ENCODE results near the gene CD300LB.
"Not testable (repeated sequence)": the region's sequence is repeated elsewhere in the genome, so short reads cannot be mapped to it uniquely, and the experiment has no call there.

Gene CD300LB

DNA sequence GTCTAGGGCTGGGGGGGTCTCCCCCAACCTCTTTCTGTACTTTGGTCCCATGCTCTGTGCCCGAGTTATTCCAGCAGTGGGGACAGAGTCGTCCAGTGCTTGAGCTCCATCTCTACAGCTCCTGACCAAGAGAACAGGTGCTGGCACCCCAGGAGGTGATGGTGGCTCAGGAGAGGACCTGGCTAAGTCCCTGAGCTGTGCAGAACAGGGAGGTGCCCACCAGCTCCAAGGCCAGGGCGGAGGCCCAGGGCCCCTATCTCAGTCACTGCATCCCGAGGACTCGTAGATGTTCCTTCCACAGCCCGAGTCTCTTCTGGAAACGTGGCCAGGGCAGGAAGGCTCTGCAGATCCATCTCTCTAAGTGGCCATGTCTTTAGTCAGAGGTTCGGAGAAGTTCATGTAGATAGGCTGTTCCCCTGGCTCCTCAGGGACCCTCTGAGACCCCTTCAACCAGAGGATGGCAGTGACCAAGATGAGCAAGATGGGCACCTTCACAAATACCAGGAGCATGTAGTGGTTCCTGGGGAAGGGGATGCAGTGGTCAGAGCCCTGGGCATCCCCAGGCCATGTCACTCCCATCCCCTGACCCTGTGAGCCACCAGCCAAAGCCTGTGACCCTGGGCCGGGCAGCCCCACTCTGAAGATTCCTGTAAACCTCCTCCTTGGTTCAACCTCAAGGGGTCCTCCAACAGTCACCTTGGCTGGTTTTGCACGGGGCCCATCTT is 8.7 kb downstream of the CD300LB start:
- DNase-seq (ENCODE audit: insufficient read length) (no peak), FAIRE-seq (no peak)
- no peak for TF ChIP-seq POLR2A (IDR thresholded peaks at IDR 0.05; ENCODE audit: low read depth, low read length)
- TF ChIP-seq POLR2AphosphoS5 (IDR thresholded peaks at IDR 0.05; ENCODE audit: low read depth, low read length) = no peak
- no peak for TF ChIP-seq TAF1 (IDR thresholded peaks at IDR 0.05; ENCODE audit: borderline replicate concordance, low read depth, low read length)

DNA sequence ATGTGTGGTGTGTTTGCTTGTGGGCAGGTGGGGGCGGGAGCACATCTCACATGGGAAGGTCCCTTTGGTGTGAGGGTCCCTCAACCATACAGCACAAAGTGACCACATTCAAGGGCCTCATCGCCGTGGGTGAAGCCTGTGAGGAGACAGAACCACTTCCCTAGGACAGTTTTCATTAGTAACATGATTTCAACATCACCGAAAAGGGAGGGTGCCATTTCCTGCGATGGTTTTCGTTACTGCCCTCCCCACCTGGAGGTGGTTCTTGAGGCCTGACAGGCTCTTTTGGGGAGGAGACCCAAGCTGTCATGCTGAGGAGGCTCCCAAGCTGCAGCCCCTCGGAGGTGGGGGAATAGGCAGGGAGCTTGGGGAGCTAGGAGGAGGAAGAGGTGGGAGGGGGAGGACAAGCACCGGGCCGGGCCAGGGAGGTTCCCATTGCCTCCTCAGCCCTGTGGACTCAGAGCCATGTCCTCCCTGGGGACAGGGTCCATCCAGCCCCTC is 9.5 kb downstream of the CD300LB start:
- FAIRE-seq (no peak), DNase-seq (ENCODE audit: insufficient read length) (no peak)
- TF ChIP-seq TAF1 (IDR thresholded peaks at IDR 0.05; ENCODE audit: borderline replicate concordance, low read depth, low read length) = no peak
- TF ChIP-seq POLR2AphosphoS5 (IDR thresholded peaks at IDR 0.05; ENCODE audit: low read depth, low read length) = no peak
- TF ChIP-seq POLR2A (IDR thresholded peaks at IDR 0.05; ENCODE audit: low read depth, low read length) = no peak

DNA sequence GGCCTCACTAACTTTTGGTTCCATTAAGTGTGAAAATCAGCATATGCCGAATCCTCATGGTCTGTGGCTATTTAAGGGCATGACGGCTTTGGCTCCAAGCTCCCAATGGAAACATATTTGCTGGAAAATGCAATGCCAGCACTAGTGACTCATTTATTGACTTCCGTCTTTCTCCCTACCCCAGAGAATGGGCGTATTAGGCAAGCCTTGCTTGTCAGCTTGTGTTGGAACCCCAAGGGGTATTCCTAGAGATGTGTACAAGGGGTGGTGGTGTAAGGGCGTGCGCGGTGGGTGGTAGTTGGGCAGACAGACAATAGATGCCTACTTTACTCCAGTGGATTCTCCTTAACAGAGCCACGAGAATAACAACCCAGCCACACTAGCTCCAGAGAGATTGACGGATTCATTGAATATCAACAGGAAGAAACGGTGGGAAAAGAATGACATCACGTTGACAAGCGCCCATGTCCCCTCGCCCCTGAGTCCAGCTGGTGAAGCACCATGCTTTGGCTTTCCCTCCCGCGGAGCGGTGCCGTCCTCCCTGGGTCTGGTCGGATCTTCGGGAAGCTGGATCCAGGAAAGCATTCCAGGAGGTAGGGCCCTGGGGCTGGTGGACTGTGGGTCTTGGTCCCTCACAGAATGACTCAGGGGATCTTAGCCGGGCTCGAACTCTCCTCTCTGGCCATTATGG is 10.3 kb downstream of the CD300LB start:
- TF ChIP-seq TAF1 (IDR thresholded peaks at IDR 0.05; ENCODE audit: borderline replicate concordance, low read depth, low read length) (no peak), POLR2AphosphoS5 (IDR thresholded peaks at IDR 0.05; ENCODE audit: low read depth, low read length) (no peak), POLR2A (IDR thresholded peaks at IDR 0.05; ENCODE audit: low read depth, low read length) (no peak)
- DNase-seq (ENCODE audit: insufficient read length) (no peak), FAIRE-seq (no peak)

DNA sequence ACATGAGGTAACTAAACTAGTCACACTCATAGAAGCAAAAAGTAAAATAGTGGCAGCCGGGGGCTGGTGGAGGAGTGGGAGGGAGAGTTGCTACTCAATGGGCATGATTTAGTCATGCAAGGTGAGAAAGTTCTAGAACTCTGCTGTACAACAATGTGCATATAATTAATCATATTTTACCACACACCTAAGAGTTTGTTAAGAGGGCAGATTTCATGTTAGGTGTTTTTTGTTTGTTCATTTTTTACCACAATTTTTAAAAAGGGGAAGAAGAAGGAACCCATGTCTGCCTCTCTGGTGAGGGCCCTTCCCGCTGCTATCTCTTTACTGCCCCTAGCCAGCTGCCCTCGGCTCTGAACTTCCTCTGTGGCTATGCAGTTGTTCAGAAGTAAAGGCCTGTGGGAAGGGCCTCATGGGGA is 11.2 kb downstream of the CD300LB start:
- FAIRE-seq (no peak), DNase-seq (ENCODE audit: insufficient read length) (no peak)
- TF ChIP-seq POLR2A (IDR thresholded peaks at IDR 0.05; ENCODE audit: low read depth, low read length) = no peak
- TF ChIP-seq TAF1 (IDR thresholded peaks at IDR 0.05; ENCODE audit: borderline replicate concordance, low read depth, low read length) = no peak
- TF ChIP-seq POLR2AphosphoS5 (IDR thresholded peaks at IDR 0.05; ENCODE audit: low read depth, low read length) = no peak

DNA sequence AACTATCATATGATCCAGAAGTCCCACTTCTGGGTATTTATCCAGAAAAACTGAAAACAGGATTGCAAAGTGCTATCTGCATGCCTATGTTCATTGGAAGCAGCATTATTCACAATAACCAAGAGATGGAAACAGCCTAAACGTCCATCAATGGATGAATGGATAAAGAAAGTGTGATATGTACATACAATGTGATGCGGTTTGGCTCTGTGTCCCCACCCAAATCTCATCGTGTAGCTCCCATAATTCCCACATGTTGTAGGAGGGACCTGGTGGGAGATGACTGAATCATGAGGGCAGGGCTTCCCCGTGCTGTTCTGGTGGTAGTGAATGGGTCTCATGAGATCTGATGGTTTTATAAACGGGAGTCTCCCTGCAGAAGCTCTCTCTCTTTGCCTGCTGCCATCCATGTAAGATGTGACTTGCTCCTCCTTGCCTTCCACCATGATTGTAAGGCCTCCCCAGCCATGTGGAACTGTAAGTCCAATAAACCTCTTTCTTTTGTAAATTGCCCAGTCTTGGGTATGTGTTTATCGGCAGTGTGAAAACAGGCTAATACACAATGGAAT is 12.8 kb downstream of the CD300LB start:
- FAIRE-seq; DNase-seq (ENCODE audit: insufficient read length): not testable (repeated sequence)

DNA sequence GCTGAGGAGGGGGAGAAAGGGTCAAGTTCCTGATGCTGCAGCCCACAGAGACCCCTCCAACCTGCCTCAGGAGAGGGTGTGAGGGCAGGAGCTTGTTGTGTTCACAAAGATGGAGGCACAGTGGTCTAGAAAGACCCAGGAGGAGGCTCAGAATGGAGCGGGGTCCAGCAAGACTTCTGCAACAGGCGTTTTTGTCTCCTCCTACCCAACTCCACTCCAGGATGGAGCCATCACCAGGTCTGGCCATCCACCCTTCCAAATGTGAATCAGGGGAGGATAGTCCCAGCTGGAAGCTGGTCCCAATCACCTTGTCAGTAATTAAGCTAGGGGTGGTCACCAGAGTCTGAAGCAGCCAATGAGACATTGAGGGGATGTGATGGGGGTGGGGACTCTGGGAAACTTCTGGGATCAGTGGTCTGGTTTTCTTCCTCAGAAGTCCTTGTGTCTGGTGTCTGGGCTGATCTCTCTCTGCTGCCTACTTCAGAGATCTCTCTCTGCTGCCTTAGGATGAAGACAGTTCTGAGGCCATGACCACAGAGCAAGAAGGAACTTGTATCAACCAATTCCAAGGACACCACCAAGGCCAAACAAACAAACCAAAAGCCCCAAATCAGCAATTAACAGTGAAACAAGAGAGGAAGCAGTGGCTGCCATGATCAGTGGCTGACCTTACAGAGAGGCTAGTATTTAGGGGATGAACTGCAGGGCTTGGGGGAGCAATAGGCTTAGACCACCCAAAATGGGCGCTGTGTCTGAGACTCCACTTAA is 14.5 kb downstream of the CD300LB start:
- FAIRE-seq = no peak
- no peak for TF ChIP-seq TAF1 (IDR thresholded peaks at IDR 0.05; ENCODE audit: borderline replicate concordance, low read depth, low read length)
- no peak for TF ChIP-seq POLR2AphosphoS5 (IDR thresholded peaks at IDR 0.05; ENCODE audit: low read depth, low read length)
- no peak for DNase-seq (ENCODE audit: insufficient read length)

DNA sequence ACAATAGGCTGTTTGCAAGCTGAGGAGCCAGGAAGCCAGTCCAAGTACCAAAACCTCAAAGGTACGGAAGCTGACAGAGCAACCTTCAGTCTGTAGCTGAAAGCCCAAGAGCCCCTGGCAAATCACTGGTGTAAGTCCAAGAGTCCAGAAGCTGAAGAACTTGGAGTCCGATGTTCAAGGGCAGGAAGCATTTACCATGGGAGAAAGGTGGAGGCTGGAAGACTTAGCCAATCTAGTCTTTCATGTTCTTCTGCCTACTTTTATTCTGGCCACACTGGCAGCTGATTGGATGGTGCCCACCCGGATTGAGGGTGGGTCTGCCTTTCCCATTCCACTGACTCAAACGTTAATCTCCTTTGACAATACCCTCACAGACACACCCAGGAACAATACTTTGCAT is 15.3 kb downstream of the CD300LB start:
- TF ChIP-seq POLR2AphosphoS5 (IDR thresholded peaks at IDR 0.05; ENCODE audit: low read depth, low read length) (no peak), POLR2A (IDR thresholded peaks at IDR 0.05; ENCODE audit: low read depth, low read length) (no peak), TAF1 (IDR thresholded peaks at IDR 0.05; ENCODE audit: borderline replicate concordance, low read depth, low read length) (no peak)
- FAIRE-seq (no peak), DNase-seq (ENCODE audit: insufficient read length) (no peak)

DNA sequence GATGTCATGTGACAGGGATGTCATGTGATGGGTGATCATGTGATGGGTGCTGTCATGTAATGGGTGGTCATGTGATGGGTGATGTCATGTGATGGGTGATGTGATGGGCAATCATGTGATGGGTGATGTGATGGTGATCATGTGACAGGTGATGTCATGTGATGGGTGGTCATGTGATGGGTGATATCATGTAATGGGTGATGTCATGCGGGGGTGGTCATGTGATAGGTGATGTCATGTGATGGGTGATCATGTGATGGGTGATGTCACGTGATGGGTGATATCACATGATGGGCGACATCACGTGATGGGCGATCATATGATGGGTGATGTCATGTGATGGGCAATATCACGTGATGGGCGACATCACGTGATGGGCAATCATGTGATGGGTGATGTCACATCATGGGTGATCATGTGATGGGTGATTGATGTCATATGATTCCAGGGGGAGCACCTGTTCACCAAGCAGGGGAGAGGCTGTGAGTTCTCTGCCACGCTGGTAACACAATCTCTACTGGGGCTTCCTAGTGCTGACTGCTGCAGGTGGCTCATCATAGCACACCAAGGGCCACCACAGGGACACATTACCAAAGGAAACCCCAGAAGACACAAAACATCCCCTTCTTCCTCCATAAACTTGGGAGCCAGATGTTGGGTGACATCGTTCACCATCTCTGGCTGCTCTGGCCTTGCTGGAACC is 16.5 kb downstream of the CD300LB start:
- TF ChIP-seq TAF1 (IDR thresholded peaks at IDR 0.05; ENCODE audit: borderline replicate concordance, low read depth, low read length) (no peak), POLR2A (IDR thresholded peaks at IDR 0.05; ENCODE audit: low read depth, low read length) (no peak)
- DNase-seq (ENCODE audit: insufficient read length) (no peak), FAIRE-seq (peak; percentile 85)

DNA sequence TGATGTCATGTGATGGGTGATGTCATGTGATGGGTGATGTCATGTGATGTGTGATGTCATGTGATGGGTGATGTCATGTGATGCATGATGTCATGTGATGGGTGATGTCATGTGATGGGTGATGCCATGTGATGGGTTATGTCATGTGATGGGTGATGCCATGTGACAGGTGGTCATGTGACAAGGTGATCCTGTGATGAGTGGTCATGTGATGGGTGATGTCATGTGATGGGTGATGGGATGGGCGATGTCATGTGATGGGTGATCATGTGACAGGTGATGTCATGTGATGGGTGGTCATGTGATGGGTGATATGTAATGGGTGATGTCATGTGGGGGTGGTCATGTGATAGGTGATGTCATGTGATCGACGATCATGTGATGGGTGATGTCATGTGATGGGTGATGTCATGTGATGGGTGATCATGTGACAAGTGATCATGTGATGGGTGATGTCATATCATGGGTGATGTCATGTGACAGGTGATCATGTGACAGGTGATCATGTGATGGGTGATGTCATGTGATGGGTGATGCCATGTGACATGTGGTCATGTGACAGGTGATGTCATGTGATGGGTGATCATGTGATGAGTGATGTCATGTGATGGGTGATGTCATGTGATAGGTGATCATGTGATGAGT is 17.2 kb downstream of the CD300LB start:
- TF ChIP-seq TAF1 (IDR thresholded peaks at IDR 0.05; ENCODE audit: borderline replicate concordance, low read depth, low read length) (no peak), POLR2AphosphoS5 (IDR thresholded peaks at IDR 0.05; ENCODE audit: low read depth, low read length) (peak; percentile 23; the same call in 1 of the 2 replicates)
- FAIRE-seq (peak; percentile 91), DNase-seq (ENCODE audit: insufficient read length) (no peak)

DNA sequence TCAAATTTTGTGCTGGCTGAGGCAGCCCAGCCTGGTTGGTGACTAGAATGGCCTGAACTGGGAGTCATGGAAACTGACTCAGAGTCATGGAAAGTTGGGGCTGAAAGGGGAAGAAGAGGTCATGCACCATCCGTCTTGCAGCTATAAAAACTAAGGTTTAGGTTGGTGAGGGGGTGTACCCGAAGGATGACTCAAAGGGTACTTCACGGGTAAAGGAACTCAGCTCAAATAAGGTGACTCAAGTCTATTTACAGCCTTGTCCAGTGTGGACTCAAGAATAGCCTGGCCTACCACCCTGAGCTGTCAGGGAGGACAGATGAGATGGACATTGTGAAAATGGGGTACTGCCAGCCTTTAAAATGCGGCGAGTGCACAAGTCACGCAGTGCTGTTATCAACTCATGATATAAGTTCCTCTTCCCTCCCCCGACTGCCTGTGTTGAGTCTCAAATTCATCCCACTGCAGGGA is 18.6 kb downstream of the CD300LB start:
- TF ChIP-seq TAF1 (IDR thresholded peaks at IDR 0.05; ENCODE audit: borderline replicate concordance, low read depth, low read length) (no peak), POLR2A (IDR thresholded peaks at IDR 0.05; ENCODE audit: low read depth, low read length) (no peak), POLR2AphosphoS5 (IDR thresholded peaks at IDR 0.05; ENCODE audit: low read depth, low read length) (no peak)
- DNase-seq (ENCODE audit: insufficient read length) (no peak), FAIRE-seq (no peak)

All from GM12892 (cell line).